ENCODE data around the gene KCNJ11.
"Not testable (repeated sequence)": the region's sequence is repeated elsewhere in the genome, so short reads cannot be mapped to it uniquely, and the experiment has no call there.

KCNJ11 gene

GRCh38 chr11:17428925-17429324 lies 40.5 kb upstream of the KCNJ11 start:
- TF ChIP-seq CTCF (conservative IDR thresholded peaks at IDR 0.05; ENCODE audit: control insufficient read depth, insufficient read depth, low read depth, low read length), result no peak
- no peak for DNase-seq (ENCODE audit: low read depth)

GRCh38 chr11:17428261-17428660 lies 39.8 kb upstream of the KCNJ11 start:
- no peak for TF ChIP-seq CTCF (conservative IDR thresholded peaks at IDR 0.05; ENCODE audit: control insufficient read depth, insufficient read depth, low read depth, low read length)
- DNase-seq (ENCODE audit: low read depth), result no peak
- no peak overlapping the region for H3K4me3 ChIP-seq (ENCODE audit: control insufficient read depth, low read depth, low read length)

More at GRCh38 chr11:17428925-17429324, 40.5 kb upstream of the KCNJ11 start:
- H3K4me3 ChIP-seq (ENCODE audit: control insufficient read depth, low read depth, low read length), result no peak overlapping the region

GRCh38 chr11:17426233-17426632 lies 37.8 kb upstream of the KCNJ11 start:
- H3K4me3 ChIP-seq (ENCODE audit: control insufficient read depth, low read depth, low read length); DNase-seq (ENCODE audit: low read depth): not testable (repeated sequence)

- no peak for DNase-seq (ENCODE audit: low read depth)
- TF ChIP-seq CTCF (conservative IDR thresholded peaks at IDR 0.05; ENCODE audit: control insufficient read depth, insufficient read depth, low read depth, low read length), result no peak
- no peak overlapping the region for H3K4me3 ChIP-seq (ENCODE audit: control insufficient read depth, low read depth, low read length)
Observed at GRCh38 chr11:17423533-17424310, 35.3 kb upstream of the KCNJ11 start.

- no peak for DNase-seq (ENCODE audit: low read depth)
- H3K4me3 ChIP-seq (ENCODE audit: control insufficient read depth, low read depth, low read length), result no peak overlapping the region
- no peak for TF ChIP-seq CTCF (conservative IDR thresholded peaks at IDR 0.05; ENCODE audit: control insufficient read depth, insufficient read depth, low read depth, low read length)
Observed at GRCh38 chr11:17421781-17422180, 33.3 kb upstream of the KCNJ11 start.

GRCh38 chr11:17418444-17419081 lies 30.1 kb upstream of the KCNJ11 start:
- DNase-seq (ENCODE audit: low read depth), result no peak
- TF ChIP-seq CTCF (conservative IDR thresholded peaks at IDR 0.05; ENCODE audit: control insufficient read depth, insufficient read depth, low read depth, low read length), result no peak
- H3K4me3 ChIP-seq (ENCODE audit: control insufficient read depth, low read depth, low read length), result no peak overlapping the region

- H3K4me3 ChIP-seq (ENCODE audit: control insufficient read depth, low read depth, low read length), result no peak overlapping the region
- TF ChIP-seq CTCF (conservative IDR thresholded peaks at IDR 0.05; ENCODE audit: control insufficient read depth, insufficient read depth, low read depth, low read length), result no peak
- no peak for DNase-seq (ENCODE audit: low read depth)
Observed at GRCh38 chr11:17416492-17416891, 28.0 kb upstream of the KCNJ11 start.

All from fibroblast of mammary gland (primary cell).